Measurements from ENCODE around the gene GRAMD2A.

Gene GRAMD2A

DNA sequence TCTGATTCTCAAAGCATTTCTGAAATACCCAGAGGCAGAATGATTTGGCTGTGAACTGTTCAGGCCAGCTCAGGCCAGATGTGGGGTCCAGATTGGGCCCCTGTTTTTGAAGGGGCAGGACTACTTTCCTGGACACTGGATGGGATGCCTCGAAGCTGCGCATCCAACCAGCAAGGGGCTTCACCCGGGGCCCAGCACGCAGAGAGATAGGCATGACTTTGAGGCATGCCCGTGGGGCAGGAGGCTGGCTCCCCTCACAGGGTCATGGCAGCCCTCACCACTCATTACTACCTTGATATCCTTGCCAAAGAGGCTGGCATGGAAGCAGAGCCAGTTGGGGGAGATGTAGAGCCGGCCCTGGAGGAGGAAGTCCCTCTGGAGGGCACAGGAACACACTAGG lies 30.1 kb downstream of the GRAMD2A start:
- DNase-seq (ENCODE audit: low read depth), result no peak

DNA sequence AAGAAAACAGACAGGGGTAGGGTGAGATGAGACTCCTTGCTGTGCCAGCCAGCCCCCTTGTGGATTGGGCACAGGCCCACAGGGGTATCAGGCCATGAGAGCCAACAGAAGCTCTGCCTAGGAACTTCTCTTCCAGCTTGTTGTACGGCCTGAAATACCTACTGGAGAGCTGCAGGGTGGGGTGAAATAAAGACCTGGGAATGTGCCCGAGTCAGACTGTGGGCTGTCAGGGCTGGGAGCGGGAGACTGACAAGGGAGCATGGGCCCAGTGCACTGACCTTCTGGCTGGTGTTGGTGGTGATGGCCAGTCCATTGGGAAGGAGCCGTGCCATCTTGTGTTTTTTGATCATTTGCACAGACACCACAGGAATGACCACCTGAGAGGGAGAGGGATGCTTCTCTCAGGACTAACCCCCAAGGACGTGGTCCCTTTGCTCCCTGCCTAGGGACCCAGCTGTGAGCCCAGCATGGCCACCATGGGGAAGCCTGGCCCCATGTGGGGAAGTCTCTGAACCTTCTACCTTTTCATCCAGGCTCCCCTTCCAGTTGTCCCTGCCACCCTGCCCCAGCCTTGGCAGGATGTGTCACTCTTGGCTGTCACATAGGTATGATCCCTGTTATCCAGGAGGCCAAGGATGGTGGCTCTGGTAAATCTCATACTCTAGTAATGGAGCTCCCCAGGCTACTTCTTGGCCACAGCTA lies 30.7 kb downstream of the GRAMD2A start:
- no peak for DNase-seq (ENCODE audit: low read depth)

DNA sequence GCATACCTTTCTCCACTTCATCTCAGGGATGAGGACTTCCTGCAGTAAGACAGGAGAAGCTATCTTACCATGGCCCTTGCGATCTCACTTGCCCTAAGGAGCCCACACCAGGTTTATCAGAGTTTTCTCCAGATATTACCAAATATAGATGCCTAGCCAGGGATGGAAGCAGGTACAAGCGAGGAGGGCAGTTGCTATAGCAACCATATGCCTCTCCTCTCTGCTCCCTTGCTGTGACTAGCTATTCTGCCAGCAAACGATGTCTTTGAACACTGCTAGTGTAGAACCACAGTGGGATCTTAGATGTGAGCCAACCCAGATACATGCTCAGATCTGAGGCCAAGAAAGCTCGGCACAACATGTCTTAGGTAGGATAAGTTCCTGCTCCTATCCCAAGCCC lies 33.9 kb downstream of the GRAMD2A start:
- no peak for DNase-seq (ENCODE audit: low read depth)

DNA sequence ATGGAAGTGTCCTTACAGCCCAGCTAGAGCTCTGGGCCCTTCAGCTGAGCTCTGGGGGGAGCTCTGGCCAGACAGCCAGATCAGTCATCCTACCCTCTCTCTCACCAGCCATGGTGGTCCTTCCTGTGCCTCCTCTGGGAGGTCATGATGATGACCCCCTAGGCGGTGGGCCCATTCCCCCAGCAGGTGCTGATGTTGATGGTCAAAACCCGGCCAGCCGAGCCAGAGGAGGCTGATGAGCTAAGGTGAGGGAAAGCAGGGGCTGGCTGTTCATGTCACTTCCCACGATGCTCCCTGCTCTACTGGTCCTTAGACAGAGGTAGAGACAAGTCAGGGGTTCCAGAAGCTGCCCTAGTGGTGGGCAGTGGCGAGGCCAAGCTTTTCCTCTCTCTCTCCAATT lies 35.0 kb downstream of the GRAMD2A start:
- DNase-seq (ENCODE audit: low read depth), result no peak

DNA sequence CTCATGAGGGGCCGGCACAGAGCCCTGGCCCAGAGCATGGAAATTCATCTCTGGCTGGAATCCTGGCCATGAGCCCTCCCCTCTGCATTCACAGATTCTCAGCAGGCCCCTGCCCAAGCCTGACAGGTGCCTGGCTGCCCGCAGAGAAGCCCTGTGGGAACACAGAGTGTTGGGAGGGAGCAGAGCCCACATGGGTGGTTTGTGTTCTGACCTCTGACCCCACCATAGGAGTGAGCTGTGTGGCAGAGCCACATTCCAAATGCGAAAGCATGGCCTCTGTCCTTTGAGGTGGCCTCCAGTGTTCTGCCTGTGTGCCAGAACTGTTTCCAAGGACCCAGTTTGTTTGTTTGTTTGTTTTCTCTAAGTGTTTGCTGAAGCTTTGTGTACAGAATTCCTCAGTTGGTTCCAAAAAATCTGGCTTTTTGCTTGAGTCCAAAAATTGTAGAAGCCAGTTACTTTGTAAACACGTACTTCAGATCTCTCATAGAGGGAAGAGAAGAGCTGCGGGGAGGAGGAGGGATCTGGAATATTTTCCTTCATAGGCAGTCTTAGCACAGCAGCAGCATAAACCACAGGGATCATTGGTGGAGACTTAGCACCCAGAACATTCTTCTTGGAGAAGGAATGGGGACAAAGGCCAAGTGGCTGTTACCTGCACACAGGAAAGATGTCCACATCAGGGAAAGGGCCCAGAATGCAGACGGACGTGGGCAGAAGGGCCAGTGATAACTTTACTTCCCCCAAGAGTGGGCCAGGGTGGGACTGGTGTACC lies 36.0 kb downstream of the GRAMD2A start:
- no peak for DNase-seq (ENCODE audit: low read depth)

DNA sequence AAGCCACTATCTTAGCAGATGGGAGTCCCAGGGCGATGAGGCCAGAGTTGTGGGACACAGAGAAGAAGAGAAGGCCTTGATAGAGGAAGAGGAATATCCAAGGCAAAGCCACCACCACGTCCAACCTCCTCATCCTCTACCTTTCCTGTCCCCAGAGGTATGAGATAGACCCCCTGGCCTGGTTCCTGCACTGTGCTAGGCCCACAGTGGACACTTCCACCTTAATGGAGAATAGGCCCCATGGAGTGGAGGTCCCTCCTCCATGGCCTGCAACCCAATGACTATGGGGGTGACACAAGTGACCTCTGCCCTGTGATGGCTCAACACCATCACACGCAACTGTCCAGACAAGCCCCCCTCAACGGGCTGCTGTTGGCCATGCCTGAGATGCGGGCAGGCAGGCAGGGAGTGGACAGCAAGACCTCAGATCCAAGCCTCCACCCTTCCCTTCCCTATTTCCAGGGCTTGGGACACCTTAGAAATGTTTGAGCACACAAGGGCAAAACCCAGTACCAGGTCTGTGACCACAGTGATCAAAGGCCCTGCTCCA lies 36.8 kb downstream of the GRAMD2A start:
- DNase-seq (ENCODE audit: low read depth), result no peak

DNA sequence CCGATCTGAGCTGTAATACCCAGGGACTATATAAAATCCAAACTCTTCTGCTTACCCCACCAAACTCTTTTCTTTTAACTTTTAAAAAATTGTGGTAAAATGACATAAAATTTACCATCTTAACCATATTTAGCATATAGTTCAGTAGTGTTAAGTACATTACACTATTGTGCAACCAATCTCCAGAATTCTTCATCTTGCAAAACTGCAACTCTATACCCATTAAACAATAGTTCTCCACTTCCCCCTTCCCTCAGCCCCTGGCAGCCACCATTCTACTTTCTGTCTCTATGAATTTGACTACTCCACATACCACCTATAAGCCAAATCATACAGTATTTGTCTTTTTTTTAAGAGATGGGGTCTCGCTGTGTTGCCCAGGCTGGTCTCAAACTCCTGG lies 40.7 kb downstream of the GRAMD2A start:
- no peak for DNase-seq (ENCODE audit: low read depth)

DNA sequence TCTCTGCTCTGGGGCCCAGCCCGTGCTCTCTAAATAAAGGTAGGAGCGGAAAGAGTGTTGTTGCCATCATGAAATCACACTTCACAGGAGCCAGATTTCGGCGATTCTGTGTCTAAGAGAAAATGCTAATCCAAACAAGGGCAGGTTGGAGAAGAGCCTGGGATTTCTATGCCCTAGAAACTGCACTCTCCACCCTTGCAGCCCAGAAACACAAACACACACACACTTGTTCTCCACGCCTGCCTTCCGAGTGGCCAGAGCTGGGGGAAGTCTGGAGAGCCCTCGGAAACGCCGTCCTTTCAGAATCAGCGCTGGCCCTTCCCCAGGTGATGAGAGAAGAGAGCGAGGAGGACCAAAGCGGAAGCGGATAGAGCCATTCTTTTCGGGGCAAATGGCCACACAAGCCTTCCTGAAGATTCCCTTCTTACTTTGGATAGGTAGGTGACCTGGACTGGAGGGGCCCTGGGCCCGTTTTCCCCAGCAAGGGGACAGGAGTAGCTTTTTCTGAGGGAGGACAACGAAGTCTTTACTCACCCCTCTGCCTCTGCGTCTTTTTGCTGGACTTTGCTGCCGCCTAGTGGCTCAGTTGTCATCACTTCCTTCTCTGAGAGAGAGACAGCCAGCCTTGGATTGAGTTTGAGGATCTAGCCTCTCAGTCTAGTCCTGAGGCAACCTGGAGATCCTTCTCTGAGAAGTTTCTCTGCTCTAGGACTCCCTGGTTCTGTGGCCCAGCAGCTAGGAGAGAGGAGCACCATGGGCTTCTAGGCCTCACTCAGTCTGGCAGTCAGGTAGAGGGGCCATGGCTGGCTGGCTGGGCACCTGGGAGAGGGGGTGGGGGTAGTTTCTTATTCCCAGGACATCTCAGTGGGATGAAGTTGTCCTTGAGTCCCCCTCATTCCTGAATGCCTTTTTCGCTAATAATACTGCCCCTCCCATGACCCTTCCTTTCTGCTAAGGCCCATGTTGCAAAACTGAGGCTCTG lies 41.7 kb downstream of the GRAMD2A start:
- DNase-seq (ENCODE audit: low read depth), result peak; percentile 42

DNA sequence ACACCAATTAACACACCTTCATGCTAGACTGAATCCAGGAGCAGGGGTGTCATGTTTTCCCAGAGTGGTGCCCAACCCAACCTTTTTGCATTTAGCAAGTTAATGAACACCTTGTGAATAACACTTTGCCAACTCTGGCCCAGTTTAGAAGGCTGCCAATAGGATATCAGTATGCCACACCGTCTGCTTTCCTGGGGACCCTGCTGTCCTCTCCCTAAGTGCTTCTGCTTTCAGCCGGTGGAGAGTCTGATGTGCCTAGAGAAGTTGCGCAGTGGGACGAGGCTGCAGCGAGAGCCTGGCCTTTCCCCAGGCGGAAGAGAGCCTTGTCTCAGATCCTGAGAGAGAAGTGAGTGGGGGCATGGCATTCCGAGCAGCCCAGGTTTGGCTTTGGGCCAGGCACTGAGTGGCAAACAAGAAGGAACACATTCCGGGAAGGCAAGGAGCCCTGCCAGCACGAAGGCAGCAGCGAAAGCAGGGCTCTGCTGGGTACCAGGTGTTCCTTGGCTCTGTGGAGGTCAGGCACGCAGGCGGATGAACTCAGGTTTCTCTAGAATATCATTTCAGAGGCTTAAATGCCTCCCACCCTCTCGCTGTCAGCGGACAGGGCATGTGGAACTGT lies 42.5 kb downstream of the GRAMD2A start:
- no peak for DNase-seq (ENCODE audit: low read depth)

DNA sequence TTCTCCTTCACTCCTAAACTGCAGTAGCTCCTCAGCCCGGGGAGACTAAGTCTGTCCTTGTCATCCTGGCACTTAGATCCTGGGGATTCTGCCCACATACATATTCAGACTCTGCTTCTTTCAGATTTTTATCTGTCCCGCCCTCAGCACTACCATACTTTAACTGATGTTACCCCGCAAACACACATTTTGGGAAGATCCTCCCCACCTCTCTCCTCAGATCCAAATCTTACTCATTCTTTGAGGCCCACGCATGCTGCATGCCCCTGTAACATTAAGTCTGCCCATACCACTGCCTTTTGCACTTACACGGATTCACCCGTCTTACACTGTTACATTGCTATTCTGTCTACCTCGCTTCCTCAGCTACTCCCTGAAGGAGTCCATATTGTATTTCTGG lies 43.3 kb downstream of the GRAMD2A start:
- DNase-seq (ENCODE audit: low read depth), result no peak

DNA sequence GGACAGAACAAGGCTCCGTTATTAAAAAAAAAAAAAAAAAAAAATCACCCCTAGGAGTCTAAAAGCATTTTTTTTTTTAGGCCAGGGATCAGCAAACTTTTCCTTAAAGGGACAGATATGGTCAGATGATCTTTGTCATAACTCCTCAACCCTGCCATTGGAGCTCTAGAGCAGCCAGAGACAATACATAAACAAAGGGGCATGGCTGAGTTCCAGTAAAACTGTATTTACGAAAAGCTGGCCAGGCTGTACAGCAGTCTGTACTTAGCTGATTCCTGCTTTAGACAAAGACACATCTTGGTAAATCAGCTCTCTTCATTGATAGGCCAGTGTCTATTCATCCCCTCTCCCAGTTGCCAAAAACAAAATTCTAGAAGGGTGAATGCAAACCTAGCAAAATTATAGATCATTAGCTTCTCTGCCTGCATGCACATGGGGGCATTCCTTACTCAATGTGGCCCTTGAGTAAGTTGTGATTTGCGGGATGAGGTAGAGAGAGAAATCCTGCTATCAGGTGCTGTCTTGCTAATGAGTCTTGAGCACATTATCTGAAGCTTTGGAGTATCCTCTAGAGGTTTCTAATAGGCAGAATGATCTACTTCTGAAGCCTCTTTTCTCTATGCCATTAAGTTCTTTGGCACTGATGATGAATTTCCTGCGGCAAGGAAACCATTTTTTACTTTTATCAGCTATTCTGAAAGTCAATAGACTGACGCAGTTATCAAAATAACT lies 44.2 kb downstream of the GRAMD2A start:
- DNase-seq (ENCODE audit: low read depth), result no peak

DNA sequence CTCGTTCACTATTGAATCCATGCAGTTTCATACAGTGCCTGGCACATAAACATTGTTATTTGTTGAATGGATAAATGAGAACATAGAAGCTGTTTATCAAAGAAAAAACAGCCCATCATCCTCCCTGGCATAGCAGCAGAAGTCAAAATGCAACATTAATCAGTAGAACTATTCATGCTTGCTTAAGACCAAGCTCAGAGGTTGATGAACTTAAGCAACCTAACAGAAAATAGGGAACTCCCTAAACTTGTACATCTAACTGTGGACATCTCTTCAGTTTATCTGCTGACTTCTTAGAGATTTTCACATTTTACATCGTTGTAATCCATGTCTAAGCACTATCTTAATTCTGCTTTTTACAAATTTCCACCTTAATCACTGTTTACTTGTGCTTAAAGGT lies 50.2 kb downstream of the GRAMD2A start:
- no peak for DNase-seq (ENCODE audit: low read depth)

DNA sequence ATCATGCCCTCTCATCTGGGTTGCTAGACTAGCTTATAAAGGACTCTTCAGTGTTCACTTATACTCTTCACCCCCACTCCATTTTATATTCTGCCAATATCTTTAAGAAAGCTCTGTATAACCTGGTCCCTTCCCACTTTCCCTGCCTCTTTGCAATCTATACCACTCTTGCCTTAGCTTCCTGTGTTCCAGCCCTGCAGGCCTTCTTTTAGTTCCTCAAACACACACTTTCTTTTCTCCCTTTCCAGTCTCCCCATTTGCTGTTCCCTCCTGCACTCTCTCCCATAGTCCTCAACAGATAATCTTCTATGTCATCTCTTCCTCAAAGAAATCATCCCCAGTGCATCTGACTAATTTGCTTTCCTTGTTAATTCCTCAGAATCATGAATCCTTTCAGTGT lies 50.7 kb downstream of the GRAMD2A start:
- no peak for DNase-seq (ENCODE audit: low read depth)

DNA sequence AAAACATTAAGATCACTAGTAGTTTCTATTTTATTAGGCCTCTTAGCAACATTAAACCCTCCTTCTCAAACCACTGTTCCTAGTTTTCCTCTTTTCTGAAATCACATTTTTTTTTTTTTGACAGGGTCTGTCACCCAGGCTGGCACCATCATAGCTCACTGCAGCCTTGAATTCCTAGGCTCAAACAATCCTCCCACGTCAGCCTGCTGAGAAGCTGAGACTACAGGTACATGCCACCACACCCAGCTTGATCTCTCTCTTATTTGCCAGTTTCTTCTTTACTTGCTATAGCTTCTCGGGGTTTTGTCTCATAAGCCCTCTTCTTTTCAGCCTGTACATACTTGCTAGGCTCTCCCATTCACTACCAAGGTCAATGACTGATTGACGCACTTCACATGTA lies 51.4 kb downstream of the GRAMD2A start:
- no peak for DNase-seq (ENCODE audit: low read depth)

DNA sequence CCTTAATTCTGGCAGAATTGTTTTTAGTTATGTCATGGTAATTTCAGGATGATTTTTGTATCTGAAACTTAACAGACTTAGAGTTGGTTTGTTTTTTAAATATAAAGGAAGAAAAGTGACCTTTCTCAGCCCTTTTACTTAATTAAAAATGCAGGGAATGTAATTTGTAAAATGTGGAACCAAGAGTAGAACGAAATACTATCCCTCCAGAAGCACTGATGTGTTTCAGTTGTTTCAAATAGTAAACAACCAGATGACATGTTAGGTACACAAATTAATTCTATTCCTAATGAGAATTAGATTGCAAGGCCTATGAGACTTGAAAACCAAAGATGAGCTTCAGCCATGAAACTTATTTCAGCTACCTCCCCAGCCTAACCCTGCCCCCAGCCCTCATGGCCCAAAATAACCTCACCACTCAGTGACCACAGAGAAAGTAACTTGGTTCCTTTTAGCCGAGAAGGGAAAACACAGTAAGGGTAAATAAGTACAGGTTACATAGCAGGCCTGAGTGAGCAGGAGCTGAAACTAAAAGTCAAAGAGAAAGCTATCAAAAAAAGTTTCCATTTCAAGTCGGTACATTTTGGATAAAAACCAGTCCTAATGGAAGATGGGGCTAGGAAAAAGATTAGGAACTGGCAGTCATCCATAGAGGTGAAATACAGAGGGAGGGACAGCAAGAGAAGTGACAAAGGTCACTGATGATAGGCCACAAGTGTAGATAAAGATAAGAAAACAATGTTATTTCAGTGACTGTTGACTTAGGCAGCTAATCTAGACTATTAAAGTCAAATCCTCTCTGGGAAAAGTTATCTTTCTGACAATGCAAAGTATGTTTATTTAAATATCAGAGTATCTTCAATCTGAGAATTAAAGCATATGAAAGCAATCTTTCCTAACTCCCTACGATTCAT lies 56.2 kb downstream of the GRAMD2A start:
- DNase-seq (ENCODE audit: low read depth), result no peak

DNA sequence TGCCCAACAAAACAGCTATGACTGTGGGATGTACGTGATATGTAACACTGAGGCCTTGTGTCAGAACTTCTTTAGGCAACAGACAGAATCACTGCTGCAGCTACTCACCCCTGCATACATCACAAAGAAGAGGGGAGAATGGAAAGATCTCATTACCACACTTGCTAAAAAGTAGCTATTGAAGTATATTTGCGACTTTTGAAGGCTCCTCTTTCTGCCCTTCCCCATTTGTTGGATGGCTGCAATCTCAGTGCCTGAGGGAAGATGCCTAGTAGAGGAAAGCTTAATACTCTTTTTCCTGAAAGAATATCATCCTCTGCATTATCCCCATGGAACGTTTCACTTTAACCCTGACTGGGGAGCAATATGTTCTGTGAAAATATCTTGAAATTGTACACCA lies 57.5 kb downstream of the GRAMD2A start:
- no peak for DNase-seq (ENCODE audit: low read depth)

DNA sequence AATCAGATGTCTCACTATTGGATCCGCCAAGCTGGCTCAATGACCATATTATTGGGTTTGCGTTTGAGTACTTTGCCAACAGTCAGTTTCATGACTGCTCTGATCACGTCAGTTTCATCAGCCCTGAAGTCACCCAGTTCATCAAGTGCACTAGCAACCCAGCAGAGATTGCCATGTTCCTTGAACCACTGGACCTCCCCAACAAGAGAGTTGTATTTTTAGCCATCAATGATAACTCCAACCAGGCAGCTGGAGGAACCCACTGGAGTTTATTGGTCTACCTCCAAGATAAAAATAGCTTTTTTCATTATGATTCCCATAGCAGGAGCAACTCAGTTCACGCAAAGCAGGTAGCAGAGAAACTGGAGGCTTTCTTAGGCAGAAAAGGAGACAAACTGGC lies 57.9 kb downstream of the GRAMD2A start:
- DNase-seq (ENCODE audit: low read depth), result no peak

DNA sequence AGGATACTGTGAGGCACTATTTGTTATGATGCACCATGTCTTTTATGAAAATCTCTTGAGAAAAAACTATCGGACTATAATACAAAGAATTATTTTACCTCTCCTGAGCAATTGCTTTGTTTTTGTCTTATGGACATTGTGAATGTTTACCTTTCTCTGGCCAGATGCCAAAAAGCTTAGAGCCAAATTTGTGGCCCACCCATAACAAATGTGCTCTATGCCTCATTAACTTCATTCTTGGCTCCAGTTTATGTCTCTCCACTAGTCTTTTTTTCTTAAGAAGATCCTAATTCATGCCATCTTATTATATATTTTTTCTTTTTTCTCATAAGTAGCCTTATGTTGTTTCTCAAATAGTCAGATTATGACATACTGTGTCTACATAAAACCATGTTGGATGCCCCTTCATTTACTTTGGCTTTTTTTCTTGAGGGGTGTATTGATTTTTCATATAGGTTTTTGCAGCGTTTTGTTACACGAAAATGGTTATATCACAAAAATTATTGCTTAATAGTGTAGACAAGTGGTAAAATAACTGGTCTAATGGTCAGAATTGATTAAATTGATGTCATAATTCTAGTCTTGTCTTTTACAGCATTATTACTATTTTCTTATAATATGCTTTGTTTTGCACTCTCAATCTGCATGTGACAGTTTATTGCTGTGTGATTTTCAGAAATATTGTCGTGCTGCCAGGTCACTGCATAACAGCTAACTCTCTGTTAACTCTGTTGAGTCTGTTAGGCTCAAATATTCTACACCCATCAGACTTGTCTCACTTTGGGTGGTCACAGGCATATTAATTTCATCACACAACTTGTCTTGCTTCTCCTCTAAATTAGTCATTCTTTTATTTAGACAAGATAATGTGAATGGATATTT lies 61.2 kb downstream of the GRAMD2A start:
- DNase-seq (ENCODE audit: low read depth), result no peak

DNA sequence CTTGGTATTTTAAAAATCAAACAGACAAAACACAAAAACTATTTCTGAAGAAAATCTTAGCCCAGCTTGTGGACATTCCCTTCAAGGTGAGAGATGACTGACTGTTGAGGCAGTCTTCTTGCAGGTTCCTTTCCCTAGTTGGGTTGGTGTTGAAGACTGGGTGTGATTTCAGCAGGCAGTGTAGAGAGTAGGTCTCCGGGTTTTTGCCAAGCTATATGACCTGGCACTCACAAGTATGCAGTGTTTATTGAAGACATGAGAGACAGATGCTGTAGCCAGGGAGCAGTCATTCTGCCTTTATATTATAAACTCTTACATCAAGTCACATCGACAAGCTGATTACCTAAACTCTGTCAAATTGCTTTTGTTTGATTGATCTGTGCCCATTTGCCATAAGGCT lies 61.9 kb downstream of the GRAMD2A start:
- DNase-seq (ENCODE audit: low read depth), result no peak
